IPS-11a (cell line): ENCODE measurements around the gene THADA.
"Not testable (repeated sequence)": the region's sequence is repeated elsewhere in the genome, so short reads cannot be mapped to it uniquely, and the experiment has no call there.

Experiments
- H3K4me3 ChIP-seq: one replicate; pipeline ENCODE4 v1.5.1; 2013; ENCODE audit warnings: low read depth, low read length, control low read depth

The THADA gene

GRCh38 chr2:43595603-43596412 is at the start of gene THADA:
THADA (minus strand) TSS chr2:43596038; CDS start chr2:43592392, 3,646 bp downstream.
- peak within 1 kb of the TSS; percentile 88 for H3K4me3 ChIP-seq

GRCh38 chr2:43643680-43644079 is 47.8 kb upstream of the THADA start:
- no peak overlapping the region for H3K4me3 ChIP-seq

GRCh38 chr2:43642363-43642762 is 46.5 kb upstream of the THADA start:
- H3K4me3 ChIP-seq, result no peak overlapping the region

GRCh38 chr2:43637030-43637803 is 41.4 kb upstream of the THADA start, which contains the start of gene PLEKHH2:
PLEKHH2 (plus strand) TSS chr2:43637260; CDS start chr2:43644674, 7,414 bp downstream.
- H3K4me3 ChIP-seq, result peak within 1 kb of the TSS; percentile 55

GRCh38 chr2:43636621-43637020 is 40.8 kb upstream of the THADA start:
- H3K4me3 ChIP-seq, result peak overlapping the region; percentile 55

- H3K4me3 ChIP-seq, result not testable (repeated sequence)
Observed at GRCh38 chr2:43636153-43636552, 40.3 kb upstream of the THADA start.

GRCh38 chr2:43634604-43635306 is 38.9 kb upstream of the THADA start:
- H3K4me3 ChIP-seq, result no peak overlapping the region

GRCh38 chr2:43631618-43632317 is 35.9 kb upstream of the THADA start:
- H3K4me3 ChIP-seq, result no peak overlapping the region

- H3K4me3 ChIP-seq, result no peak overlapping the region
Observed at GRCh38 chr2:43622931-43623451, 27.2 kb upstream of the THADA start.

GRCh38 chr2:43619511-43619910 is 23.7 kb upstream of the THADA start:
- H3K4me3 ChIP-seq, result no peak overlapping the region

- H3K4me3 ChIP-seq, result no peak overlapping the region
Observed at GRCh38 chr2:43616967-43617680, 21.3 kb upstream of the THADA start.

GRCh38 chr2:43612944-43613343 is 17.1 kb upstream of the THADA start:
- H3K4me3 ChIP-seq, result no peak overlapping the region

- H3K4me3 ChIP-seq, result no peak overlapping the region
Observed at GRCh38 chr2:43611987-43612894, 16.4 kb upstream of the THADA start.

- no peak overlapping the region for H3K4me3 ChIP-seq
Observed at GRCh38 chr2:43610361-43610760, 14.5 kb upstream of the THADA start.

- no peak overlapping the region for H3K4me3 ChIP-seq
Observed at GRCh38 chr2:43609290-43609918, 13.6 kb upstream of the THADA start.

GRCh38 chr2:43605851-43606250 is 10.0 kb upstream of the THADA start:
- H3K4me3 ChIP-seq, result no peak overlapping the region

- no peak overlapping the region for H3K4me3 ChIP-seq
Observed at GRCh38 chr2:43605079-43605655, 9.3 kb upstream of the THADA start.

GRCh38 chr2:43604674-43605073 is 8.8 kb upstream of the THADA start:
- H3K4me3 ChIP-seq, result no peak overlapping the region
